Activated CD8-positive, alpha-beta T cell treated with anti-CD3 and anti-CD28 coated beads for 36 hours (primary cell): ENCODE results near the gene RAD51. TPM values are rescaled to one million over a fixed set of nuclear protein-coding genes. Genes with fewer than 3 reads are reported as not detected.

Experiments used
- ATAC-seq: fragments of 200-7000 bp; cut with Tn5 transposase; one replicate; pipeline ENCODE4 v1.10.0; 2021; ENCODE audit warnings: mild to moderate bottlenecking, moderate library complexity
- CTCF ChIA-PET: fragments of 350-600 bp; sonication (Branson Sonifier 250); formaldehyde crosslinking; loops from one replicate; lab custom pipeline; 2021; ENCODE audit warnings: antibody characterized with exemption; lab: Charles Lee
- POLR2A ChIA-PET: fragments of 350-600 bp; sonication (Branson Sonifier 250); formaldehyde crosslinking; loops from one replicate; lab custom pipeline; 2021; ENCODE audit warnings: antibody characterized with exemption; lab: Charles Lee
- DNase-seq: peaks from one replicate; pipeline ENCODE4 v3.0.0-alpha.2; 2020
- H3K27ac Mint-ChIP-seq: one replicate; pipeline ENCODE4 v1.8.0; 2021; ENCODE audit warnings: mild to moderate bottlenecking, mixed read lengths
- H3K27me3 Mint-ChIP-seq: one replicate; pipeline ENCODE4 v1.8.0; 2021; ENCODE audit warnings: mixed read lengths
- H3K36me3 Mint-ChIP-seq: one replicate; pipeline ENCODE4 v1.8.0; 2021; ENCODE audit warnings: low read depth, mixed read lengths
- H3K4me1 Mint-ChIP-seq: one replicate; pipeline ENCODE4 v1.8.0; 2021; ENCODE audit warnings: low read depth, mixed read lengths
- H3K4me3 Mint-ChIP-seq: one replicate; pipeline ENCODE4 v1.8.0; 2021; ENCODE audit warnings: mild to moderate bottlenecking, moderate library complexity, mixed read lengths
- H3K9me3 Mint-ChIP-seq: one replicate; pipeline ENCODE4 v1.8.0; 2021; ENCODE audit warnings: mixed read lengths
- CTCF ChIP-seq: fragments of 200-600 bp; IDR thresholded peaks from one replicate; pipeline ENCODE4 v1.8.0; 2022; ENCODE audit warnings: antibody characterized with exemption, mild to moderate bottlenecking
- intact Hi-C: fragments of 100-400 bp; cut with micrococcal nuclease; formaldehyde crosslinking; loops from one replicate; pipeline ENCODE4 v1.10.0; 2022
- total RNA-seq, 2 experiments: library from RNA; stranded (reverse); gene quantifications; one replicate each; pipeline ENCODE4 v1.2.3, GENCODE V29; 2021

RAD51 gene
- total RNA-seq, 2 experiments from 2014 or later, result 66.5 to 77.0 TPM

- peaks cover 9% of the 10 kb centered on the region for H3K36me3 Mint-ChIP-seq
- no peaks in the 10 kb centered on the region for H3K9me3 Mint-ChIP-seq
- TF ChIP-seq CTCF, result no peak
- ATAC-seq (no peak), DNase-seq (peak; percentile 35)
- POLR2A ChIA-PET, result interaction anchor here (0.8 to 6.8 kb wide), 7 partner anchors 10 to 198 kb away, joined by 3 to 37 read pairs (median 6); partner anchors contain the start of genes RAD51, RMDN3 and RPUSD2
- intact Hi-C loops, result loop anchor here (5.0 kb wide), 1 partner anchor 40 kb away; the partner anchor contains the start of genes DNAJC17 and ZFYVE19
- CTCF ChIA-PET, result interaction anchor here (0.6 to 3.7 kb wide), 3 partner anchors 16 to 22 kb away, joined by 3 to 27 read pairs (median 3); no protein-coding TSS in a partner anchor
- no peaks in the 10 kb centered on the region for H3K27me3 Mint-ChIP-seq
- no peak overlapping the region for H3K4me3 Mint-ChIP-seq
- no peak overlapping the region for H3K27ac Mint-ChIP-seq
- peaks cover 59% of the 10 kb centered on the region for H3K4me1 Mint-ChIP-seq
These were observed 72.2 kb downstream of the RAD51 start for GRCh38 chr15:40766906-40767837.

GRCh38 chr15:40767838-40768500, 73.0 kb downstream of the RAD51 start:
- intact Hi-C loops, result loop anchor here (5.0 kb wide), 1 partner anchor 39 kb away; the partner anchor contains the start of genes DNAJC17 and ZFYVE19
- no peak for ATAC-seq
- POLR2A ChIA-PET, result interaction anchor here (0.8 to 6.8 kb wide), 6 partner anchors 11 to 106 kb away, joined by 3 to 37 read pairs (median 4); partner anchors contain the start of genes DNAJC17, RAD51, RHOV and ZFYVE19
- Mint-ChIP-seq H3K36me3 (peaks cover 9% of the 10 kb centered on the region), H3K4me1 (peaks cover 58% of the 10 kb centered on the region), H3K4me3 (no peak overlapping the region), H3K27me3 (no peaks in the 10 kb centered on the region), H3K27ac (peak overlapping the region; percentile 92), H3K9me3 (no peaks in the 10 kb centered on the region)
- CTCF ChIA-PET, result interaction anchor here (2.6 to 3.7 kb wide), 2 partner anchors 15 kb away, joined by 20 to 27 read pairs; no protein-coding TSS in a partner anchor
- TF ChIP-seq CTCF, result no peak
- no peak for DNase-seq

GRCh38 chr15:40768521-40769273, 73.7 kb downstream of the RAD51 start:
- peak overlapping the region; percentile 92 for H3K27ac Mint-ChIP-seq
- intact Hi-C loops, result loop anchor here (5.0 kb wide), 1 partner anchor 39 kb away; the partner anchor contains the start of genes DNAJC17 and ZFYVE19
- H3K36me3 Mint-ChIP-seq, result peaks cover 9% of the 10 kb centered on the region
- no peak for DNase-seq
- H3K4me3 Mint-ChIP-seq, result peak overlapping the region; percentile 59
- ATAC-seq, result no peak
- TF ChIP-seq CTCF, result no peak
- H3K4me1 Mint-ChIP-seq, result peaks cover 52% of the 10 kb centered on the region
- no peaks in the 10 kb centered on the region for H3K9me3 Mint-ChIP-seq
- ChIA-PET POLR2A (interaction anchor here (1.5 to 6.8 kb wide), 5 partner anchors 11 to 105 kb away, joined by 3 to 37 read pairs (median 6); partner anchors contain the start of genes DNAJC17, RHOV and ZFYVE19), CTCF (interaction anchor here (1.5 to 2.6 kb wide), 2 partner anchors 14 to 25 kb away, joined by 6 to 20 read pairs; no protein-coding TSS in a partner anchor)
- no peaks in the 10 kb centered on the region for H3K27me3 Mint-ChIP-seq

GRCh38 chr15:40769274-40770146, 74.5 kb downstream of the RAD51 start, which contains the start of gene C15orf62:
TSS of gene C15orf62 (plus strand) at chr15:40769980. CDS start at chr15:40770496, 516 bp downstream.
- no peaks in the 10 kb centered on the region for H3K9me3 Mint-ChIP-seq
- POLR2A ChIA-PET, result interaction anchor here (0.6 to 6.8 kb wide), 9 partner anchors 12 to 178 kb away, joined by 3 to 37 read pairs (median 4); partner anchors contain the start of genes DNAJC17, RAD51, RHOV and ZFYVE19

More at GRCh38 chr15:40769274-40770146, 74.5 kb downstream of the RAD51 start, which contains the start of gene C15orf62:
- H3K4me1 Mint-ChIP-seq, result peaks cover 49% of the 10 kb centered on the region
- H3K27me3 Mint-ChIP-seq, result no peaks in the 10 kb centered on the region
- CTCF ChIA-PET, result interaction anchor here (0.8 to 2.6 kb wide), 8 partner anchors 13 to 250 kb away, joined by 3 to 20 read pairs (median 4); partner anchors contain the start of genes SPINT1 and VPS18
- H3K27ac Mint-ChIP-seq, result peak within 1 kb of the TSS; percentile 92
- intact Hi-C loops, result loop anchor here (5.0 kb wide), 1 partner anchor 38 kb away; the partner anchor contains the start of genes DNAJC17 and ZFYVE19
- H3K4me3 Mint-ChIP-seq, result peak within 1 kb of the TSS; percentile 59
- peaks cover 9% of the 10 kb centered on the region for H3K36me3 Mint-ChIP-seq
- DNase-seq (peak; percentile 88), ATAC-seq (peak; percentile 72)
- TF ChIP-seq CTCF, result no peak
